Heart right ventricle (tissue), 16 donors: Measurements from ENCODE around the gene FKBP6. TPM values are rescaled to one million over a fixed set of nuclear protein-coding genes. Genes with fewer than 3 reads are reported as not detected.
"Not testable (repeated sequence)": the region's sequence is repeated elsewhere in the genome, so short reads cannot be mapped to it uniquely, and the experiment has no call there.

Experiments used
- ATAC-seq, 8 donors: fragments of 200-7000 bp; cut with Tn5 transposase; one replicate each; pipeline ENCODE4 v1.9.1; 2020; ENCODE audit warnings: mild to moderate bottlenecking in 8 of 8, moderate library complexity in 8 of 8, moderate number of reproducible peaks in 1 of 8
- DNase-seq, 2 donors: peaks; one replicate each; pipeline ENCODE4 v3.0.0-alpha.2; 2020
- H3K27ac ChIP-seq, 10 donors: fragments of 200-600 bp; sonication (generic) in 2 of 10; one replicate each; pipeline versions ENCODE4 v1.5.0 to v1.8.0; 2020 to 2022; ENCODE audit warnings: mild to moderate bottlenecking in 3 of 10
- H3K27me3 ChIP-seq, 7 donors: fragments of 200-600 bp; one replicate each; pipeline ENCODE4 v1.8.0; 2021 to 2022; ENCODE audit warnings: mild to moderate bottlenecking in 2 of 7
- H3K36me3 ChIP-seq, 9 donors: fragments of 200-600 bp; sonication (generic) in 1 of 9; one replicate each; pipeline versions ENCODE4 v1.5.0 to v1.8.0; 2020 to 2022; ENCODE audit warnings: mild to moderate bottlenecking in 2 of 9
- H3K4me1 ChIP-seq, 9 donors: fragments of 200-600 bp; sonication (generic) in 1 of 9; one replicate each; pipeline versions ENCODE4 v1.5.0 to v1.8.0; 2020 to 2022; ENCODE audit warnings: mild to moderate bottlenecking in 4 of 9
- H3K4me3 ChIP-seq, 10 donors: fragments of 200-600 bp; sonication (generic) in 2 of 10; one replicate each; pipeline versions ENCODE4 v1.5.0 to v1.8.0; 2020 to 2022; ENCODE audit warnings: mild to moderate bottlenecking in 7 of 10, moderate library complexity in 2 of 10
- H3K9me3 ChIP-seq, 11 donors: fragments of 200-600 bp in 10 of 11; sonication (generic) in 2 of 11; one replicate each; pipeline versions ENCODE4 v1.5.0 to v1.8.0; 2013 to 2022; ENCODE audit warnings: mild to moderate bottlenecking in 2 of 11, control low read depth in 1 of 11, moderate library complexity in 1 of 11
- WGBS, 2 donors: extraction: QIAGEN DNeasy Blood & Tissue Kit; methylation state at CpG; one replicate each; pipeline ENCODE4 v1.1.7; 2013; ENCODE audit warnings: inconsistent platforms in 1 of 2; 5-methylcytosine and 5-hydroxymethylcytosine counted together
- intact Hi-C, 10 donors: fragments of 100-400 bp; cut with DNase I; formaldehyde crosslinking; loops; one replicate each; pipeline versions ENCODE4 v1.11.1 to v1.14.2; 2022
- polyA plus RNA-seq, 2 donors: library from polyadenylated mRNA; stranded (reverse); fragments of 200-250 nt; gene quantifications; one replicate each; pipeline ENCODE4 v1.2.3, GENCODE V29; 2013
- total RNA-seq, 10 donors: library from RNA; stranded (reverse); fragmentation: NEBNext Ultra II Directional in 3 of 10; extraction: Animal tissue kit (Norgen Biotek cat#: 25700) in 3 of 10; gene quantifications; one replicate each; pipeline versions ENCODE4 v1.2.1 to v1.2.4, GENCODE V29; 2021 to 2023
- TF ChIP-seq, protein P1 (sequence below), 9 donors: fragments of 200-600 bp; sonication (generic) in 2 of 9; IDR thresholded peaks; one replicate each; pipeline versions ENCODE4 v1.5.0 to v1.8.0; 2021 to 2022; ENCODE audit warnings: antibody characterized with exemption in 9 of 9, mild to moderate bottlenecking in 5 of 9, moderate library complexity in 1 of 9
- donor health status: Arrhythmogenic right ventricular cardiomyopathy.
- donor health status: ischemic (EF 13 %, LVEDD 7.1; RV severe dilation, severe dysfunction).
- donor health status: healthy with polysubstance abuse.
- donor health status: DM: no; HTN: yes; CAD: no.
- donor health status: DM: no; HTN: no; CAD: no.
- donor health status: ischemic (EF 25% LVEDD 6.9; RV normal size, moderate dysfunction).
- donor health status: ischemic (EF 25% LVEDD 5.7; RV mildly dilated, moderate dysfunction).
- donor health status: healthy.
- donor health status: DM: yes; HTN: yes; CAD: no.
- donor health status: Ischemic cardiomyopathy.
- donor health status: ischemic (EF 35%, LVEDD 5.7; RV mildly dilated, moderate dysfunction).
- donor health status: nonischemic (EF 11% LVEDD 7.7; RV severe dilation, severe dysfunction).
- donor health status: DM: yes; HTN: yes; CAD: no.
- donor health status: PGD.
- donor health status: ischemic (EF 29% LVEDD 5.4; RV normal size, mild dysfunction).
- donor health status: nonischemic (EF 23%, LVEDD 6.1; RV moderate dilation, normal function).

The FKBP6 gene
- total and polyA plus RNA-seq, 12 donors = not detected

DNA sequence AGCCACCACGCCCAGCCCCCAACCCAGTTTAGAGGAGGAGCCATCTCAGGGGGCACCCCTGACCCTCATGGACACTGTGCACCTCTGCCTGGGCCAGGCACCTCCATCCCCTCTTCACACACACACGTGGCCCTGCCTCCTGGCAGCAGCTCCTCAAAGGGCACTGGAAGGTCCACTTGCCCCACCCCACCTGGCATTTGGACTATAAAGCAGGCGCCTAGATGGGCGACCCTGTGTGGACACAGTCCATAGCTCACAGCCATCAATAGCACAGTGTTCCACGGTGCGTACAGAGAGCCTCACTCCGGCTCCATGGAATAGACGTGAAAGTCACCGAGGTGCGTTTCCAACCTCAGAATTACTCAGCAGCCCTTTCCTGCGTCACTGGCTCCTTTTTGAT is 41.0 kb downstream of the FKBP6 start:
- ATAC-seq (peak in 1 of 8 donors; percentile 38), DNase-seq (no peak)
- H3K27ac ChIP-seq = no peak overlapping the region
- no peaks in the 10 kb centered on the region for H3K36me3 ChIP-seq
- 83 to 91% methylated on average over 11 of the region's 11 CpGs for WGBS, 2 donors
- peaks cover 0 to 17% (median 0%) of the 10 kb centered on the region in 7 donors for H3K27me3 ChIP-seq
- intact Hi-C loops = no loop called here
- H3K4me1 ChIP-seq = no peaks in the 10 kb centered on the region
- no peaks in the 10 kb centered on the region for H3K9me3 ChIP-seq
- H3K4me3 ChIP-seq = no peak overlapping the region
- TF ChIP-seq, protein P1, sequence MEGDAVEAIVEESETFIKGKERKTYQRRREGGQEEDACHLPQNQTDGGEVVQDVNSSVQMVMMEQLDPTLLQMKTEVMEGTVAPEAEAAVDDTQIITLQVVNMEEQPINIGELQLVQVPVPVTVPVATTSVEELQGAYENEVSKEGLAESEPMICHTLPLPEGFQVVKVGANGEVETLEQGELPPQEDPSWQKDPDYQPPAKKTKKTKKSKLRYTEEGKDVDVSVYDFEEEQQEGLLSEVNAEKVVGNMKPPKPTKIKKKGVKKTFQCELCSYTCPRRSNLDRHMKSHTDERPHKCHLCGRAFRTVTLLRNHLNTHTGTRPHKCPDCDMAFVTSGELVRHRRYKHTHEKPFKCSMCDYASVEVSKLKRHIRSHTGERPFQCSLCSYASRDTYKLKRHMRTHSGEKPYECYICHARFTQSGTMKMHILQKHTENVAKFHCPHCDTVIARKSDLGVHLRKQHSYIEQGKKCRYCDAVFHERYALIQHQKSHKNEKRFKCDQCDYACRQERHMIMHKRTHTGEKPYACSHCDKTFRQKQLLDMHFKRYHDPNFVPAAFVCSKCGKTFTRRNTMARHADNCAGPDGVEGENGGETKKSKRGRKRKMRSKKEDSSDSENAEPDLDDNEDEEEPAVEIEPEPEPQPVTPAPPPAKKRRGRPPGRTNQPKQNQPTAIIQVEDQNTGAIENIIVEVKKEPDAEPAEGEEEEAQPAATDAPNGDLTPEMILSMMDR (IDR thresholded peaks at IDR 0.05) = no peak

GRCh38 chr7:73369622-73370021 is 41.7 kb downstream of the FKBP6 start:
- intact Hi-C loops = no loop called here
- no peaks in the 10 kb centered on the region for H3K4me1 ChIP-seq
- DNase-seq (no peak), ATAC-seq (no peak)
- H3K36me3 ChIP-seq = no peaks in the 10 kb centered on the region
- TF ChIP-seq, protein P1 (IDR thresholded peaks at IDR 0.05) = no peak
- 87 to 97% methylated on average over 9 of the region's 9 CpGs for WGBS, 2 donors
- no peak overlapping the region for H3K27ac ChIP-seq
- H3K4me3 ChIP-seq = no peak overlapping the region
- H3K27me3 ChIP-seq = peaks cover 0 to 11% (median 0%) of the 10 kb centered on the region in 7 donors
- no peaks in the 10 kb centered on the region for H3K9me3 ChIP-seq

GRCh38 chr7:73373741-73374140 is 45.8 kb downstream of the FKBP6 start:
- 84 to 87% methylated on average over 13 of the region's 13 CpGs for WGBS, 2 donors
- ATAC-seq (no peak), DNase-seq (no peak)
- intact Hi-C loops = no loop called here
- H3K27me3 ChIP-seq = peaks cover 7 to 29% (median 23%) of the 10 kb centered on the region in 7 donors
- no peaks in the 10 kb centered on the region for H3K9me3 ChIP-seq
- no peaks in the 10 kb centered on the region for H3K4me1 ChIP-seq
- TF ChIP-seq, protein P1 (IDR thresholded peaks at IDR 0.05) = no peak
- H3K27ac ChIP-seq = no peak overlapping the region
- H3K4me3 ChIP-seq = no peak overlapping the region
- H3K36me3 ChIP-seq = no peaks in the 10 kb centered on the region

DNA sequence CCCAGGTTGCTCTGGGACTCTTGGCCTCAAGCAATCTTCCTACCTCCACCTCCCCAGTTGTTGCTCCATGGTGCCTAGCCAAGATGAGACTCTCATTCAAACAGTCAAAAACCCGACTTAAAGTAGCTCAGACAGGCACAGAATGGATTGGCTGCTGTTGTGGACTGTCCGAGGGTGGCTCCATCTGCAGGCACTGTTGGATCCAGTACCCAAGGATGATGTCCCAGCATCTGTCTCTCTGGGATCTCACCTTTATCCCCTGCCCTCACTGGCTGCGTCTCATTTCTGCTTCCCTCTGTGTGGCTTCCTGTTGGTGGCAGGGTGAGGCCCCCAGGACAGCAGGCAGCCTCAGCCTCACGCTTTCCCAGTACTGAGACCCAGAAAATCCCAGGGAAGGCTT is 48.3 kb downstream of the FKBP6 start:
- WGBS, 2 donors = 73 to 85% methylated on average over 4 of the region's 4 CpGs
- intact Hi-C loops, DNase-seq, H3K4me3 ChIP-seq, H3K9me3 ChIP-seq, H3K36me3 ChIP-seq, H3K4me1 ChIP-seq, ATAC-seq, H3K27ac ChIP-seq: not testable (repeated sequence)
- H3K27me3 ChIP-seq = peaks cover 7 to 43% (median 33%) of the 10 kb centered on the region in 7 donors

- no peaks in the 10 kb centered on the region for H3K36me3 ChIP-seq
- no peak overlapping the region for H3K4me3 ChIP-seq
- H3K4me1 ChIP-seq = no peaks in the 10 kb centered on the region
- 73 to 77% methylated on average over 20 of the region's 20 CpGs for WGBS, 2 donors
- H3K27me3 ChIP-seq = peaks cover 7 to 43% (median 33%) of the 10 kb centered on the region in 7 donors
- H3K27ac ChIP-seq = no peak overlapping the region
- intact Hi-C loops = no loop called here
- TF ChIP-seq, protein P1 (IDR thresholded peaks at IDR 0.05) = no peak
- ATAC-seq (no peak), DNase-seq (no peak)
- no peaks in the 10 kb centered on the region for H3K9me3 ChIP-seq
Measured at GRCh38 chr7:73376671-73377412, 48.9 kb downstream of the FKBP6 start.

- intact Hi-C loops, H3K4me3 ChIP-seq, H3K36me3 ChIP-seq, H3K4me1 ChIP-seq, H3K9me3 ChIP-seq, H3K27ac ChIP-seq, DNase-seq: not testable (repeated sequence)
- peaks cover 7 to 44% (median 34%) of the 10 kb centered on the region in 7 donors for H3K27me3 ChIP-seq
- ATAC-seq = peak in 1 of 8 donors; percentile 10
- WGBS, 2 donors = 5% methylated on average over 53 to 60 of the region's 68 CpGs
Measured at GRCh38 chr7:73377413-73378200, 49.6 kb downstream of the FKBP6 start.
